Hematopoietic multipotent progenitor cell treated with erythropoietin and hydrocortisone succinate and interleukin-3 and kit ligand, for 15 days (in vitro differentiated cells): ENCODE measurements around the gene CTRB2.

ENCODE experiments used
- DNase-seq: peaks from one replicate; pipeline ENCODE4 v3.0.0-alpha.2; 2015; ENCODE audit warnings: low spot score

Gene CTRB2

GRCh38 chr16:75169899-75170405, 37.0 kb downstream of the CTRB2 start:
- DNase-seq = no peak

DNA sequence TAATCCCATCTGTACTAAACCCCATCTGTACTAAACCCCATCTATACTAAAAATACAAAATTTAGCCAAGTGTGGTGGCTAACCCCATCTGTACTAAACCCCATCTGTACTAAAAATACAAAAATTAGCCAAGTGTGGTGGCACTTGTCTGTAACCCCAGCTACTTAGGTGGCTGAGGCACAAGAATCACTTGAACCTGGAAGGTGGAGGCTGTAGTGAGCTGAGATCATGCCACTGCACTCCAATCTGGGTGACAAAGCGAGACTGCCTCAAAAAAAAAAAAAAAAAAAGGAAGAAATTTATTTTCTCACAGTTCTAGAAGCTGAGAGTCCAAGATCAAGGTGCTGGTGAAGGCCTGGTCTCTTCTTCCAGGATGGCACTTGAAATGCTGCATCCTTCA, 46.6 kb downstream of the CTRB2 start:
- no peak for DNase-seq
